Liver (tissue), 9 donors: ENCODE results near the gene PHF20. TPM values are rescaled to one million over a fixed set of nuclear protein-coding genes. Genes with fewer than 3 reads are reported as not detected.

Experiments
- DNase-seq: peaks from one replicate; pipeline ENCODE4 v3.0.0-alpha.2; 2017; ENCODE audit warnings: low spot score
- H3K27ac ChIP-seq, 2 donors: one replicate each; pipeline ENCODE4 v1.7.0; 2013; ENCODE audit warnings: inconsistent platforms in 2 of 2, low read length in 2 of 2, control low read depth in 1 of 2, low read depth in 1 of 2, mild to moderate bottlenecking in 1 of 2
- H3K27me3 ChIP-seq, 4 donors: one replicate each; pipeline versions ENCODE4 v1.6.1 to v1.7.0; 2013; ENCODE audit warnings: low read length in 3 of 4, inconsistent platforms in 1 of 4, mild to moderate bottlenecking in 1 of 4, moderate library complexity in 1 of 4; ENCODE audit not compliant: control insufficient read depth in 4 of 4, insufficient read depth in 4 of 4
- H3K36me3 ChIP-seq, 4 donors: one replicate each; pipeline versions ENCODE4 v1.6.1 to v1.7.0; 2013; ENCODE audit warnings: low read length in 3 of 4, mild to moderate bottlenecking in 3 of 4, low read depth in 1 of 4, moderate library complexity in 1 of 4; ENCODE audit not compliant: control insufficient read depth in 4 of 4, insufficient read depth in 3 of 4
- H3K4me1 ChIP-seq, 4 donors: one replicate each; pipeline versions ENCODE4 v1.6.1 to v1.7.0; 2013; ENCODE audit warnings: low read length in 3 of 4, mild to moderate bottlenecking in 3 of 4, moderate library complexity in 1 of 4; ENCODE audit not compliant: control insufficient read depth in 4 of 4, insufficient read depth in 4 of 4
- H3K4me3 ChIP-seq, 3 donors: one replicate each; pipeline versions ENCODE4 v1.6.1 to v1.7.0; 2013; ENCODE audit warnings: low read length in 3 of 3, control low read depth in 1 of 3, low read depth in 1 of 3, mild to moderate bottlenecking in 1 of 3
- H3K9ac ChIP-seq, 2 donors: one replicate each; pipeline ENCODE4 v1.7.0; 2013; ENCODE audit warnings: low read length in 2 of 2, mild to moderate bottlenecking in 2 of 2, moderate library complexity in 2 of 2, control low read depth in 1 of 2, low read depth in 1 of 2
- H3K9me3 ChIP-seq, 4 donors: one replicate each; pipeline versions ENCODE4 v1.6.1 to v1.7.0; 2013; ENCODE audit warnings: low read length in 3 of 4; ENCODE audit not compliant: control insufficient read depth in 4 of 4
- EGR1 ChIP-seq, 2 donors: IDR thresholded peaks; 2 replicates each; pipeline ENCODE4 v1.6.1; 2016 to 2018; ENCODE audit warnings: antibody characterized with exemption in 2 of 2, low read depth in 2 of 2
- FOXA1 ChIP-seq: IDR thresholded peaks from 2 replicates; pipeline ENCODE4 v1.6.1; 2016; ENCODE audit warnings: antibody characterized with exemption
- FOXA2 ChIP-seq: IDR thresholded peaks from 2 replicates; pipeline ENCODE4 v1.6.1; 2016; ENCODE audit warnings: antibody characterized with exemption
- GABPA ChIP-seq, 2 donors: IDR thresholded peaks in 1 of 2; conservative IDR thresholded peaks in 1 of 2; 2 replicates each; pipeline ENCODE4 v1.6.1; 2016; ENCODE audit warnings: antibody characterized with exemption in 2 of 2, mild to moderate bottlenecking in 1 of 2, moderate library complexity in 1 of 2
- HNF4A ChIP-seq, 2 donors: conservative IDR thresholded peaks; 2 replicates each; pipeline ENCODE4 v1.6.1; 2016; ENCODE audit warnings: antibody characterized with exemption in 2 of 2, mild to moderate bottlenecking in 2 of 2
- HNF4G ChIP-seq: IDR thresholded peaks from 2 replicates; pipeline ENCODE4 v1.6.1; 2016; ENCODE audit warnings: antibody characterized with exemption
- JUND ChIP-seq, 2 donors: IDR thresholded peaks; 2 replicates each; pipeline ENCODE4 v1.6.1; 2016; ENCODE audit warnings: antibody characterized with exemption in 2 of 2
- NR2F2 ChIP-seq: IDR thresholded peaks from 2 replicates; pipeline ENCODE4 v1.6.1; 2016; ENCODE audit warnings: antibody characterized with exemption
- RAD21 ChIP-seq, 2 donors: IDR thresholded peaks; 2 replicates each; pipeline ENCODE4 v1.6.1; 2016; ENCODE audit warnings: antibody characterized with exemption in 2 of 2, mild to moderate bottlenecking in 2 of 2
- RXRA ChIP-seq, 2 donors: IDR thresholded peaks; 2 replicates each; pipeline ENCODE4 v1.6.1; 2017 to 2018; ENCODE audit warnings: antibody characterized with exemption in 2 of 2, mild to moderate bottlenecking in 1 of 2
- SP1 ChIP-seq: IDR thresholded peaks from 2 replicates; pipeline ENCODE4 v1.6.1; 2018; ENCODE audit warnings: antibody characterized with exemption, mild to moderate bottlenecking
- TAF1 ChIP-seq: conservative IDR thresholded peaks from 2 replicates; pipeline ENCODE4 v1.6.1; 2016; ENCODE audit warnings: antibody characterized with exemption, mild to moderate bottlenecking
- YY1 ChIP-seq: IDR thresholded peaks from 2 replicates; pipeline ENCODE4 v1.6.1; 2016; ENCODE audit warnings: antibody characterized with exemption, mild to moderate bottlenecking
- WGBS: extraction: QIAGEN DNeasy Blood & Tissue Kit; methylation state at CpG from one replicate; pipeline ENCODE4 v1.1.7; 2013; 5-methylcytosine and 5-hydroxymethylcytosine counted together
- polyA plus RNA-seq, 2 donors: library from polyadenylated mRNA; stranded (reverse) in 1 of 2; unstranded in 1 of 2; fragments of 200-250 nt in 1 of 2; fragments of >200 nt in 1 of 2; fragmentation: Nextera tagmentation in 1 of 2; extraction: Ambion mirVana in 1 of 2; gene quantifications; one replicate each; pipeline versions ENCODE4 v1.2.1 to v1.2.3, GENCODE V29; 2013 to 2015
- total RNA-seq, 2 donors: library from RNA; depleted of rRNA; stranded (reverse); fragments of >200 nt; gene quantifications; one replicate each; pipeline ENCODE4 v1.2.3, GENCODE V29; 2014
- TF ChIP-seq, protein P1 (sequence below): fragments of 150-350 bp; IDR thresholded peaks from 2 replicates; pipeline ENCODE4 v1.5.1; 2017; ENCODE audit warnings: improper control_type of control experiment, low read depth, low read length; ENCODE audit not compliant: missing input control
- TF ChIP-seq, protein P2 (sequence below): IDR thresholded peaks from 2 replicates; pipeline ENCODE4 v1.6.1; 2016; ENCODE audit warnings: antibody characterized with exemption
- TF ChIP-seq, protein P3 (sequence below): IDR thresholded peaks from 2 replicates; pipeline ENCODE4 v1.6.1; 2016; ENCODE audit warnings: antibody characterized with exemption
- TF ChIP-seq, protein P4 (sequence below): IDR thresholded peaks from 2 replicates; pipeline ENCODE4 v1.6.1; 2016; ENCODE audit warnings: antibody characterized with exemption, mild to moderate bottlenecking
- TF ChIP-seq, protein P5 (sequence below): IDR thresholded peaks from 2 replicates; pipeline ENCODE4 v1.6.1; 2016; ENCODE audit warnings: antibody characterized with exemption
- donor health status: healthy.
- donor health status: healthy.
- donor health status: healthy.
- donor health status: healthy.
- donor health status: healthy.

PHF20 gene
- total and polyA plus RNA-seq, 4 donors = 5.1 to 11.7 (median 10.3) TPM

DNA sequence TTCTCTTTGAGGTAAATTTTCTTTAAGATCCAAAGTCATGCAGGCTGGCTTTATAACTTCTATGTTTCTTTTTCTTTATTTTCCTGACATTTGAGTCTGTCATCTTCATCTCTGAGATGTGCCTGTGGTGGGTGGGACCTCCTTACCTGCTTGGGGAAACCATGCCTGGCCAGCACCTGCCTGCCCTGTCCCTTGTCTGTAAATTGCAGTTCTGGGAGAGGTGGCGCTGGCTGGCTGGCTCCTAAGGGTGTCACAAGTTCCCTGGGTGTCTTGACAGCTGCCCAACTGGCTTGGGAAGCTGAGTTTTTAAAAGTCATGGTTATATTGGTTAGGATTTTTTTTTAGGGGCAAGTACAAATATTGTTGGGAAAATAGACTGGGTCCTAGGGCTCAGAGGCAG is 146.2 kb downstream of the PHF20 start:
- H3K9me3 ChIP-seq = no peaks in the 10 kb centered on the region
- H3K36me3 ChIP-seq = peaks cover 5 to 51% (median 34%) of the 10 kb centered on the region in 4 donors
- H3K27ac ChIP-seq = no peak overlapping the region
- no peak overlapping the region for H3K9ac ChIP-seq
- no peak overlapping the region for H3K4me3 ChIP-seq
- TF ChIP-seq HNF4A (conservative IDR thresholded peaks at IDR 0.05) (no peak), GABPA (IDR thresholded peaks at IDR 0.05 in 1 of 2, conservative IDR thresholded peaks at IDR 0.05 in 1 of 2) (no peak), TAF1 (no peak), FOXA2 (no peak), JUND (IDR thresholded peaks at IDR 0.05) (no peak), YY1 (no peak), SP1 (no peak), NR2F2 (no peak), RAD21 (IDR thresholded peaks at IDR 0.05) (no peak), FOXA1 (no peak), HNF4G (no peak), RXRA (IDR thresholded peaks at IDR 0.05) (no peak), EGR1 (IDR thresholded peaks at IDR 0.05; ENCODE audit: low read depth in 2 of 2) (no peak)
- TF ChIP-seq, protein P1, sequence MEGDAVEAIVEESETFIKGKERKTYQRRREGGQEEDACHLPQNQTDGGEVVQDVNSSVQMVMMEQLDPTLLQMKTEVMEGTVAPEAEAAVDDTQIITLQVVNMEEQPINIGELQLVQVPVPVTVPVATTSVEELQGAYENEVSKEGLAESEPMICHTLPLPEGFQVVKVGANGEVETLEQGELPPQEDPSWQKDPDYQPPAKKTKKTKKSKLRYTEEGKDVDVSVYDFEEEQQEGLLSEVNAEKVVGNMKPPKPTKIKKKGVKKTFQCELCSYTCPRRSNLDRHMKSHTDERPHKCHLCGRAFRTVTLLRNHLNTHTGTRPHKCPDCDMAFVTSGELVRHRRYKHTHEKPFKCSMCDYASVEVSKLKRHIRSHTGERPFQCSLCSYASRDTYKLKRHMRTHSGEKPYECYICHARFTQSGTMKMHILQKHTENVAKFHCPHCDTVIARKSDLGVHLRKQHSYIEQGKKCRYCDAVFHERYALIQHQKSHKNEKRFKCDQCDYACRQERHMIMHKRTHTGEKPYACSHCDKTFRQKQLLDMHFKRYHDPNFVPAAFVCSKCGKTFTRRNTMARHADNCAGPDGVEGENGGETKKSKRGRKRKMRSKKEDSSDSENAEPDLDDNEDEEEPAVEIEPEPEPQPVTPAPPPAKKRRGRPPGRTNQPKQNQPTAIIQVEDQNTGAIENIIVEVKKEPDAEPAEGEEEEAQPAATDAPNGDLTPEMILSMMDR = no peak
- TF ChIP-seq, protein P2, sequence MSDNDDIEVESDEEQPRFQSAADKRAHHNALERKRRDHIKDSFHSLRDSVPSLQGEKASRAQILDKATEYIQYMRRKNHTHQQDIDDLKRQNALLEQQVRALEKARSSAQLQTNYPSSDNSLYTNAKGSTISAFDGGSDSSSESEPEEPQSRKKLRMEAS = no peak
- TF ChIP-seq, protein P3, sequence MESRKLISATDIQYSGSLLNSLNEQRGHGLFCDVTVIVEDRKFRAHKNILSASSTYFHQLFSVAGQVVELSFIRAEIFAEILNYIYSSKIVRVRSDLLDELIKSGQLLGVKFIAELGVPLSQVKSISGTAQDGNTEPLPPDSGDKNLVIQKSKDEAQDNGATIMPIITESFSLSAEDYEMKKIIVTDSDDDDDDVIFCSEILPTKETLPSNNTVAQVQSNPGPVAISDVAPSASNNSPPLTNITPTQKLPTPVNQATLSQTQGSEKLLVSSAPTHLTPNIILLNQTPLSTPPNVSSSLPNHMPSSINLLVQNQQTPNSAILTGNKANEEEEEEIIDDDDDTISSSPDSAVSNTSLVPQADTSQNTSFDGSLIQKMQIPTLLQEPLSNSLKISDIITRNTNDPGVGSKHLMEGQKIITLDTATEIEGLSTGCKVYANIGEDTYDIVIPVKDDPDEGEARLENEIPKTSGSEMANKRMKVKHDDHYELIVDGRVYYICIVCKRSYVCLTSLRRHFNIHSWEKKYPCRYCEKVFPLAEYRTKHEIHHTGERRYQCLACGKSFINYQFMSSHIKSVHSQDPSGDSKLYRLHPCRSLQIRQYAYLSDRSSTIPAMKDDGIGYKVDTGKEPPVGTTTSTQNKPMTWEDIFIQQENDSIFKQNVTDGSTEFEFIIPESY = no peak
- TF ChIP-seq, protein P4, sequence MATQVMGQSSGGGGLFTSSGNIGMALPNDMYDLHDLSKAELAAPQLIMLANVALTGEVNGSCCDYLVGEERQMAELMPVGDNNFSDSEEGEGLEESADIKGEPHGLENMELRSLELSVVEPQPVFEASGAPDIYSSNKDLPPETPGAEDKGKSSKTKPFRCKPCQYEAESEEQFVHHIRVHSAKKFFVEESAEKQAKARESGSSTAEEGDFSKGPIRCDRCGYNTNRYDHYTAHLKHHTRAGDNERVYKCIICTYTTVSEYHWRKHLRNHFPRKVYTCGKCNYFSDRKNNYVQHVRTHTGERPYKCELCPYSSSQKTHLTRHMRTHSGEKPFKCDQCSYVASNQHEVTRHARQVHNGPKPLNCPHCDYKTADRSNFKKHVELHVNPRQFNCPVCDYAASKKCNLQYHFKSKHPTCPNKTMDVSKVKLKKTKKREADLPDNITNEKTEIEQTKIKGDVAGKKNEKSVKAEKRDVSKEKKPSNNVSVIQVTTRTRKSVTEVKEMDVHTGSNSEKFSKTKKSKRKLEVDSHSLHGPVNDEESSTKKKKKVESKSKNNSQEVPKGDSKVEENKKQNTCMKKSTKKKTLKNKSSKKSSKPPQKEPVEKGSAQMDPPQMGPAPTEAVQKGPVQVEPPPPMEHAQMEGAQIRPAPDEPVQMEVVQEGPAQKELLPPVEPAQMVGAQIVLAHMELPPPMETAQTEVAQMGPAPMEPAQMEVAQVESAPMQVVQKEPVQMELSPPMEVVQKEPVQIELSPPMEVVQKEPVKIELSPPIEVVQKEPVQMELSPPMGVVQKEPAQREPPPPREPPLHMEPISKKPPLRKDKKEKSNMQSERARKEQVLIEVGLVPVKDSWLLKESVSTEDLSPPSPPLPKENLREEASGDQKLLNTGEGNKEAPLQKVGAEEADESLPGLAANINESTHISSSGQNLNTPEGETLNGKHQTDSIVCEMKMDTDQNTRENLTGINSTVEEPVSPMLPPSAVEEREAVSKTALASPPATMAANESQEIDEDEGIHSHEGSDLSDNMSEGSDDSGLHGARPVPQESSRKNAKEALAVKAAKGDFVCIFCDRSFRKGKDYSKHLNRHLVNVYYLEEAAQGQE = no peak
- TF ChIP-seq, protein P5, sequence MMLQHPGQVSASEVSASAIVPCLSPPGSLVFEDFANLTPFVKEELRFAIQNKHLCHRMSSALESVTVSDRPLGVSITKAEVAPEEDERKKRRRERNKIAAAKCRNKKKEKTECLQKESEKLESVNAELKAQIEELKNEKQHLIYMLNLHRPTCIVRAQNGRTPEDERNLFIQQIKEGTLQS = no peak
- H3K27me3 ChIP-seq = no peaks in the 10 kb centered on the region
- DNase-seq = no peak
- 98% methylated on average over 1 of the region's 1 CpG for WGBS
- no peaks in the 10 kb centered on the region for H3K4me1 ChIP-seq
